Hepatocyte (in vitro differentiated cells): Measurements from ENCODE around the gene HIGD1C.

Experiments used
- EZH2phosphoT487 ChIP-seq: fragments of 200-600 bp; sonication (generic); IDR thresholded peaks from one replicate; pipeline ENCODE4 v1.6.1; 2018; ENCODE audit warnings: antibody characterized with exemption, mild to moderate bottlenecking, low read depth, moderate library complexity; ENCODE audit not compliant: unreplicated experiment, severe bottlenecking
- TF ChIP-seq, protein P1 (sequence below): fragments of 200-600 bp; sonication (generic); IDR thresholded peaks from 2 replicates; pipeline ENCODE4 v1.5.1; 2016; ENCODE audit warnings: antibody characterized with exemption, mild to moderate bottlenecking; ENCODE audit not compliant: poor library complexity

DNA sequence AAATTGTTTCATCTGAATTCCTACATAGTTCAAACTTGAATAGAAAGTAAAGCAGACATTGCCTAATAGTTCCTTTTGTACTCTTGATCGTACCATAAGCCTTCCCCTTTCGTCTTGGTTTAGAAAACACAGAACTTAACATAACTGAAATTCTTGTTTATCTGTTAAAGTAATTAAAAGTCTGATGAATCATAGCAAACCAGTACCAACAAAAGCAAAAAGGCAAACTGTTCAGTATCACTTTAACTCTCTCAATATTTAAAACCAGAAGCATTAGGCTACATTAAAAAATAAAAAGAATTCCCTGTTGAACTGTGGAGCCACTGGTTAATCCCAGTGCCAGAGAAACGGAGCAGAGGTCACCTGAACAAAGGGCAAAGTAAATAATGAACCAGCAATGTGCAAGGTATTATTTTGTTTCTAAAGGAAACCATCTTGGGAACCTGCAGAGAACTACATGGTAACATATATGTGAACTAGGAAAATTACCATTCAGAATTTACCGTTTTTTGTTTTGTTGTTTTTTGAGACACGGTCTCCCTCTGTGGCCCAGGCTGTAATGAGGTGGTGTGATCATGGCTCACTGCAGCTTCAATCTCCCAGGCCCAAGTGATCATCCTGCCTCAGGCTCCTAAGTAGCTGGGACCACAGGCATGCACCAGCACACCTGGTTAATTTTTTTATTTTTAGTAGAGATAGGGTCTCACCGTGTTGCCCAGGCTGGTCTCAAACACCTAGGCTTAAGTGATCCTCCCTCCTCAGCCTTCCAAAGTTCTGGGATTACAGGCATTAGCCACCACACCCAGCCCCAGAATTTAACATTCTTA is 17.1 kb upstream of the HIGD1C start:
- TF ChIP-seq, protein P1, sequence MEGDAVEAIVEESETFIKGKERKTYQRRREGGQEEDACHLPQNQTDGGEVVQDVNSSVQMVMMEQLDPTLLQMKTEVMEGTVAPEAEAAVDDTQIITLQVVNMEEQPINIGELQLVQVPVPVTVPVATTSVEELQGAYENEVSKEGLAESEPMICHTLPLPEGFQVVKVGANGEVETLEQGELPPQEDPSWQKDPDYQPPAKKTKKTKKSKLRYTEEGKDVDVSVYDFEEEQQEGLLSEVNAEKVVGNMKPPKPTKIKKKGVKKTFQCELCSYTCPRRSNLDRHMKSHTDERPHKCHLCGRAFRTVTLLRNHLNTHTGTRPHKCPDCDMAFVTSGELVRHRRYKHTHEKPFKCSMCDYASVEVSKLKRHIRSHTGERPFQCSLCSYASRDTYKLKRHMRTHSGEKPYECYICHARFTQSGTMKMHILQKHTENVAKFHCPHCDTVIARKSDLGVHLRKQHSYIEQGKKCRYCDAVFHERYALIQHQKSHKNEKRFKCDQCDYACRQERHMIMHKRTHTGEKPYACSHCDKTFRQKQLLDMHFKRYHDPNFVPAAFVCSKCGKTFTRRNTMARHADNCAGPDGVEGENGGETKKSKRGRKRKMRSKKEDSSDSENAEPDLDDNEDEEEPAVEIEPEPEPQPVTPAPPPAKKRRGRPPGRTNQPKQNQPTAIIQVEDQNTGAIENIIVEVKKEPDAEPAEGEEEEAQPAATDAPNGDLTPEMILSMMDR, result no peak
- no peak for TF ChIP-seq EZH2phosphoT487
